Measurements from ENCODE around the gene AQP3.
"Not testable (repeated sequence)": the region's sequence is repeated elsewhere in the genome, so short reads cannot be mapped to it uniquely, and the experiment has no call there.

AQP3 gene

GRCh38 chr9:33463151-33463550 is 15.8 kb upstream of the AQP3 start:
- no peak for TF ChIP-seq CTCF (IDR thresholded peaks at IDR 0.05; ENCODE audit: control insufficient read depth, extremely low read depth, insufficient read depth)
- no peak for DNase-seq (ENCODE audit: low read depth)
- H3K4me3 ChIP-seq (ENCODE audit: low read depth, low read length) = no peak overlapping the region

GRCh38 chr9:33461492-33461891 is 14.1 kb upstream of the AQP3 start:
- no peak for DNase-seq (ENCODE audit: low read depth)
- no peak overlapping the region for H3K4me3 ChIP-seq (ENCODE audit: low read depth, low read length)
- no peak for TF ChIP-seq CTCF (IDR thresholded peaks at IDR 0.05; ENCODE audit: control insufficient read depth, extremely low read depth, insufficient read depth)

GRCh38 chr9:33460854-33461253 is 13.5 kb upstream of the AQP3 start:
- no peak for TF ChIP-seq CTCF (IDR thresholded peaks at IDR 0.05; ENCODE audit: control insufficient read depth, extremely low read depth, insufficient read depth)
- no peak for DNase-seq (ENCODE audit: low read depth)
- no peak overlapping the region for H3K4me3 ChIP-seq (ENCODE audit: low read depth, low read length)

GRCh38 chr9:33459115-33459514 is 11.7 kb upstream of the AQP3 start:
- no peak overlapping the region for H3K4me3 ChIP-seq (ENCODE audit: low read depth, low read length)
- no peak for TF ChIP-seq CTCF (IDR thresholded peaks at IDR 0.05; ENCODE audit: control insufficient read depth, extremely low read depth, insufficient read depth)

GRCh38 chr9:33458444-33458843 is 11.1 kb upstream of the AQP3 start:
- H3K4me3 ChIP-seq (ENCODE audit: low read depth, low read length) = no peak overlapping the region
- DNase-seq (ENCODE audit: low read depth) = no peak
- no peak for TF ChIP-seq CTCF (IDR thresholded peaks at IDR 0.05; ENCODE audit: control insufficient read depth, extremely low read depth, insufficient read depth)

More at GRCh38 chr9:33459115-33459514, 11.7 kb upstream of the AQP3 start:
- DNase-seq (ENCODE audit: low read depth) = no peak

GRCh38 chr9:33455945-33456344 is 8.6 kb upstream of the AQP3 start:
- no peak overlapping the region for H3K4me3 ChIP-seq (ENCODE audit: low read depth, low read length)
- no peak for TF ChIP-seq CTCF (IDR thresholded peaks at IDR 0.05; ENCODE audit: control insufficient read depth, extremely low read depth, insufficient read depth)
- DNase-seq (ENCODE audit: low read depth) = no peak

GRCh38 chr9:33455456-33455855 is 8.1 kb upstream of the AQP3 start:
- not testable (repeated sequence) for DNase-seq (ENCODE audit: low read depth); H3K4me3 ChIP-seq (ENCODE audit: low read depth, low read length)

GRCh38 chr9:33454661-33455026 is 7.3 kb upstream of the AQP3 start:
- H3K4me3 ChIP-seq (ENCODE audit: low read depth, low read length); DNase-seq (ENCODE audit: low read depth): not testable (repeated sequence)
